Suprapubic skin (tissue), 4 donors: ENCODE results near the gene ZBTB21. TPM values are rescaled to one million over a fixed set of nuclear protein-coding genes. Genes with fewer than 3 reads are reported as not detected.

Experiments used
- DNase-seq, 2 donors: peaks; one replicate each; pipeline ENCODE4 v3.0.0-alpha.2; 2019; ENCODE audit warnings: low spot score in 2 of 2
- H3K27ac ChIP-seq: fragments of 200-600 bp; sonication (generic); one replicate; pipeline ENCODE4 v1.5.1; 2019
- H3K27me3 ChIP-seq: fragments of 200-600 bp; sonication (generic); one replicate; pipeline ENCODE4 v1.5.1; 2019
- H3K36me3 ChIP-seq: fragments of 200-600 bp; sonication (generic); one replicate; pipeline ENCODE4 v1.5.1; 2019
- H3K4me1 ChIP-seq: fragments of 200-600 bp; sonication (generic); one replicate; pipeline ENCODE4 v1.5.1; 2019
- H3K4me3 ChIP-seq: fragments of 200-600 bp; sonication (generic); one replicate; pipeline ENCODE4 v1.5.1; 2019; ENCODE audit warnings: mild to moderate bottlenecking
- H3K9me3 ChIP-seq: fragments of 200-600 bp; sonication (generic); one replicate; pipeline ENCODE4 v1.5.1; 2019
- CTCF ChIP-seq, 2 donors: fragments of 200-600 bp in 1 of 2; fragments of 450-650 bp in 1 of 2; sonication (generic) in 1 of 2; IDR thresholded peaks; one replicate each; pipeline ENCODE4 v1.5.1; 2016 to 2019; ENCODE audit warnings: antibody characterized with exemption in 2 of 2, mild to moderate bottlenecking in 1 of 2, moderate library complexity in 1 of 2
- EP300 ChIP-seq: sonication (generic); formaldehyde crosslinking; IDR thresholded peaks from one replicate; pipeline ENCODE4 v1.6.1; 2017; ENCODE audit warnings: antibody characterized with exemption
- POLR2A ChIP-seq, 2 donors: fragments of 450-650 bp; IDR thresholded peaks; one replicate each; pipeline ENCODE4 v1.6.1; 2017; ENCODE audit warnings: antibody characterized with exemption in 2 of 2, mild to moderate bottlenecking in 2 of 2, moderate library complexity in 2 of 2
- POLR2AphosphoS5 ChIP-seq, 3 donors: sonication (generic); formaldehyde crosslinking; IDR thresholded peaks; one replicate each; pipeline ENCODE4 v1.6.1; 2017; ENCODE audit warnings: antibody characterized with exemption in 3 of 3
- WGBS: methylation state at CpG from one replicate; pipeline ENCODE4 v1.1.5; 2018; 5-methylcytosine and 5-hydroxymethylcytosine counted together
- total RNA-seq, 4 donors: library from RNA; depleted of rRNA; stranded (reverse); fragments of >200 nt; gene quantifications; one replicate each; pipeline ENCODE4 v1.1.0, GENCODE V29; 2016

The ZBTB21 gene
- total RNA-seq, 4 donors from 2014 or later, result 24.5 to 39.1 (median 30.5) TPM

GRCh38 chr21:41980561-41980960 lies 29.6 kb downstream of the ZBTB21 start:
- Histone ChIP-seq H3K9me3 (no peaks in the 10 kb centered on the region), H3K4me3 (no peak overlapping the region), H3K4me1 (peaks cover 14% of the 10 kb centered on the region), H3K27me3 (no peaks in the 10 kb centered on the region), H3K27ac (no peak overlapping the region), H3K36me3 (no peaks in the 10 kb centered on the region)
- no peak for TF ChIP-seq POLR2A (IDR thresholded peaks at IDR 0.05)
- no peak for TF ChIP-seq CTCF (IDR thresholded peaks at IDR 0.05)
- TF ChIP-seq EP300, result no peak
- TF ChIP-seq POLR2AphosphoS5 (IDR thresholded peaks at IDR 0.05), result no peak
- no peak for DNase-seq

- 52% methylated on average over 6 of the region's 7 CpGs for WGBS
- TF ChIP-seq CTCF (IDR thresholded peaks at IDR 0.05), result no peak
- no peak for TF ChIP-seq POLR2AphosphoS5 (IDR thresholded peaks at IDR 0.05)
- TF ChIP-seq EP300, result no peak
- TF ChIP-seq POLR2A (IDR thresholded peaks at IDR 0.05), result no peak
- Histone ChIP-seq H3K9me3 (no peaks in the 10 kb centered on the region), H3K4me3 (no peak overlapping the region), H3K36me3 (no peaks in the 10 kb centered on the region), H3K27ac (no peak overlapping the region), H3K27me3 (no peaks in the 10 kb centered on the region), H3K4me1 (peaks cover 11% of the 10 kb centered on the region)
- no peak for DNase-seq
These were observed 30.3 kb downstream of the ZBTB21 start for GRCh38 chr21:41979751-41980369.

- DNase-seq, result no peak
- TF ChIP-seq EP300, result no peak
- TF ChIP-seq POLR2A (IDR thresholded peaks at IDR 0.05), result no peak
- no peak for TF ChIP-seq POLR2AphosphoS5 (IDR thresholded peaks at IDR 0.05)
- no peak for TF ChIP-seq CTCF (IDR thresholded peaks at IDR 0.05)
- H3K4me3 ChIP-seq, result no peak overlapping the region
- no peak overlapping the region for H3K27ac ChIP-seq
- H3K27me3 ChIP-seq, result no peaks in the 10 kb centered on the region
- peaks cover 10% of the 10 kb centered on the region for H3K4me1 ChIP-seq
- H3K36me3 ChIP-seq, result no peaks in the 10 kb centered on the region
- no peaks in the 10 kb centered on the region for H3K9me3 ChIP-seq
- WGBS, result 73% methylated on average over 4 of the region's 4 CpGs
These were observed 30.8 kb downstream of the ZBTB21 start for GRCh38 chr21:41979335-41979734.

- 87% methylated on average over 17 of the region's 17 CpGs for WGBS
These were observed 32.9 kb downstream of the ZBTB21 start for GRCh38 chr21:41977034-41977950.

More at GRCh38 chr21:41977034-41977950, 32.9 kb downstream of the ZBTB21 start:
- no peak overlapping the region for H3K27ac ChIP-seq
- H3K9me3 ChIP-seq, result no peaks in the 10 kb centered on the region
- no peak for DNase-seq
- TF ChIP-seq EP300 (no peak), CTCF (IDR thresholded peaks at IDR 0.05) (no peak), POLR2A (IDR thresholded peaks at IDR 0.05) (no peak), POLR2AphosphoS5 (IDR thresholded peaks at IDR 0.05) (no peak)
- H3K4me1 ChIP-seq, result peaks cover 23% of the 10 kb centered on the region
- H3K4me3 ChIP-seq, result no peak overlapping the region
- H3K27me3 ChIP-seq, result no peaks in the 10 kb centered on the region
- H3K36me3 ChIP-seq, result no peaks in the 10 kb centered on the region
